PC-3 (cell line): ENCODE measurements around the gene STRBP. TPM values are rescaled to one million over a fixed set of nuclear protein-coding genes. Genes with fewer than 3 reads are reported as not detected.

ENCODE experiments used
- ATAC-seq: fragments of 200-7000 bp; cut with Tn5 transposase; 2 replicates; pipeline ENCODE4 v1.9.1; 2020; ENCODE audit warnings: mild to moderate bottlenecking, moderate library complexity
- BruUV-seq: library from RNA; stranded (reverse); fragments of 400-500 nt; replicated peaks from 2 replicates; lab custom pipeline; 2021; lab: Mats Ljungman, UMichigan
- CTCF ChIA-PET: fragments of 300-600 bp; sonication (Branson Sonifier 250); formaldehyde crosslinking; loops from one replicate; lab custom pipeline; 2022; ENCODE audit warnings: antibody characterized with exemption; lab: Charles Lee
- POLR2A ChIA-PET: fragments of 300-600 bp; sonication (Branson Sonifier 250); formaldehyde crosslinking; loops from one replicate; lab custom pipeline; 2022; ENCODE audit warnings: antibody characterized with exemption; ENCODE audit not compliant: unreplicated experiment; lab: Charles Lee
- DNase-seq: peaks from one replicate; pipeline ENCODE4 v3.0.0-alpha.2; 2015
- H2AFZ ChIP-seq: fragments of 300-600 bp; sonication (generic); 2 replicates; pipeline ENCODE4 v1.6.0; 2016; ENCODE audit warnings: antibody characterized with exemption, low read length
- H3F3A ChIP-seq: fragments of 300-600 bp; sonication (generic); one replicate; pipeline ENCODE4 v1.6.0; 2017; ENCODE audit warnings: antibody characterized with exemption, low read length, control low read depth, mild to moderate bottlenecking; ENCODE audit not compliant: unreplicated experiment
- H3K27ac ChIP-seq: fragments of 300-600 bp; sonication (generic); 2 replicates; pipeline ENCODE4 v1.5.1; 2016; ENCODE audit warnings: mild to moderate bottlenecking, low read length
- H3K27me3 ChIP-seq: fragments of 300-600 bp; sonication (generic); 2 replicates; pipeline ENCODE4 v1.6.1; 2016; ENCODE audit warnings: low read length, mixed read lengths
- H3K36me3 ChIP-seq: fragments of 300-600 bp; sonication (generic); 2 replicates; pipeline ENCODE4 v1.6.1; 2016; ENCODE audit warnings: low read depth, mixed run types, low read length, mixed read lengths
- H3K4me1 ChIP-seq: fragments of 300-600 bp; sonication (generic); 2 replicates; pipeline ENCODE4 v1.5.1; 2016; ENCODE audit warnings: low read length; ENCODE audit not compliant: insufficient read depth
- H3K4me2 ChIP-seq: fragments of 300-600 bp; sonication (generic); 2 replicates; pipeline ENCODE4 v1.6.0; 2016; ENCODE audit warnings: low read length
- H3K4me3 ChIP-seq: fragments of 300-600 bp; sonication (generic); 2 replicates; pipeline ENCODE4 v1.5.1; 2016; ENCODE audit warnings: mild to moderate bottlenecking, low read length, mixed read lengths
- H3K79me2 ChIP-seq: fragments of 300-600 bp; sonication (generic); 2 replicates; pipeline ENCODE4 v1.6.1; 2017; ENCODE audit warnings: low read length, mixed read lengths
- H3K9ac ChIP-seq: fragments of 300-600 bp; sonication (generic); 2 replicates; pipeline ENCODE4 v1.6.0; 2016; ENCODE audit warnings: mild to moderate bottlenecking, low read length
- H3K9me2 ChIP-seq: fragments of 300-600 bp; sonication (generic); replicated peaks from 2 replicates; pipeline ENCODE4 v1.6.1; 2016; ENCODE audit warnings: mixed run types, low read length, mixed read lengths
- H3K9me3 ChIP-seq: fragments of 300-600 bp; sonication (generic); 2 replicates; pipeline ENCODE4 v1.6.1; 2016; ENCODE audit warnings: low read length, mixed read lengths
- H4K20me1 ChIP-seq: fragments of 300-600 bp; sonication (generic); 2 replicates; pipeline ENCODE4 v1.6.1; 2016; ENCODE audit warnings: low read length, mixed read lengths
- CTCF ChIP-seq: fragments of 300-600 bp; sonication (generic); conservative IDR thresholded peaks from 2 replicates; pipeline ENCODE4 v1.5.1; 2017; ENCODE audit warnings: antibody characterized with exemption, low read depth, mild to moderate bottlenecking, low read length
- EZH2 ChIP-seq: fragments of 300-600 bp; sonication (generic); IDR thresholded peaks from one replicate; pipeline ENCODE4 v1.6.1; 2017; ENCODE audit warnings: antibody characterized with exemption, mild to moderate bottlenecking, low read length; ENCODE audit not compliant: unreplicated experiment
- EZH2phosphoT487 ChIP-seq: fragments of 300-600 bp; sonication (generic); IDR thresholded peaks from 2 replicates; pipeline ENCODE4 v1.6.1; 2018; ENCODE audit warnings: mild to moderate bottlenecking, antibody characterized with exemption, low read length, borderline replicate concordance
- intact Hi-C: fragments of 100-400 bp; cut with micrococcal nuclease; formaldehyde crosslinking; loops from 2 replicates; pipeline ENCODE4 v1.9.0; 2023
- total RNA-seq: library from RNA; depleted of rRNA; stranded (reverse); fragments of >200 nt; gene quantifications from 2 replicates; pipeline ENCODE4 v1.2.3, GENCODE V29; 2014

STRBP gene
- total RNA-seq, 1 experiment from 2014 or later = 19.2 TPM

GRCh38 chr9:123315635-123316034, 47.2 kb upstream of the STRBP start:
- ATAC-seq (no peak), DNase-seq (no peak)
- Histone ChIP-seq H3K27ac (no peak overlapping the region), H3K9me2 (no peaks in the 10 kb centered on the region), H3K9ac (no peak overlapping the region), H3K4me2 (no peak overlapping the region), H3F3A (no peaks in the 10 kb centered on the region), H3K4me3 (no peak overlapping the region), H3K9me3 (no peaks in the 10 kb centered on the region), H2AFZ (no peak overlapping the region), H3K27me3 (no peaks in the 10 kb centered on the region), H3K79me2 (no peaks in the 10 kb centered on the region), H3K4me1 (no peaks in the 10 kb centered on the region), H4K20me1 (no peaks in the 10 kb centered on the region), H3K36me3 (no peaks in the 10 kb centered on the region)
- intact Hi-C loops = no loop called here
- TF ChIP-seq EZH2 = no peak
- no peak for TF ChIP-seq CTCF
- TF ChIP-seq EZH2phosphoT487 = no peak
- CTCF ChIA-PET = no interaction called here
- POLR2A ChIA-PET = no interaction called here
- BruUV-seq = no TSS peak

- Histone ChIP-seq H4K20me1 (no peaks in the 10 kb centered on the region), H3K79me2 (no peaks in the 10 kb centered on the region), H2AFZ (no peak overlapping the region), H3K4me3 (no peak overlapping the region), H3K9me3 (no peaks in the 10 kb centered on the region), H3K4me1 (no peaks in the 10 kb centered on the region), H3K27me3 (no peaks in the 10 kb centered on the region), H3K9ac (no peak overlapping the region), H3K36me3 (no peaks in the 10 kb centered on the region), H3K9me2 (no peaks in the 10 kb centered on the region), H3F3A (no peaks in the 10 kb centered on the region), H3K4me2 (no peak overlapping the region), H3K27ac (no peak overlapping the region)
- DNase-seq = no peak
- intact Hi-C loops = no loop called here
- no peak for ATAC-seq
- TF ChIP-seq CTCF = no peak
- no TSS peak for BruUV-seq
- ChIA-PET CTCF (no interaction called here), POLR2A (no interaction called here)
Measured at GRCh38 chr9:123314617-123315016, 46.2 kb upstream of the STRBP start.

- H3K4me3 ChIP-seq = no peak overlapping the region
- TF ChIP-seq EZH2 (no peak), CTCF (no peak), EZH2phosphoT487 (no peak)
- no peak overlapping the region for H3K4me2 ChIP-seq
- BruUV-seq = no TSS peak
- CTCF ChIA-PET = no interaction called here
- H3F3A ChIP-seq = no peaks in the 10 kb centered on the region
- POLR2A ChIA-PET = no interaction called here
- H3K27ac ChIP-seq = no peak overlapping the region
- H3K9me2 ChIP-seq = no peaks in the 10 kb centered on the region
- no peaks in the 10 kb centered on the region for H3K79me2 ChIP-seq
- ATAC-seq (no peak), DNase-seq (no peak)
- H3K9me3 ChIP-seq = no peaks in the 10 kb centered on the region
- H3K36me3 ChIP-seq = no peaks in the 10 kb centered on the region
- intact Hi-C loops = no loop called here
- H3K9ac ChIP-seq = no peak overlapping the region
- H3K27me3 ChIP-seq = no peaks in the 10 kb centered on the region
- H4K20me1 ChIP-seq = no peaks in the 10 kb centered on the region
- H3K4me1 ChIP-seq = no peaks in the 10 kb centered on the region
- H2AFZ ChIP-seq = no peak overlapping the region
Measured at GRCh38 chr9:123312306-123312877, 44.0 kb upstream of the STRBP start.
